Panc1 (cell line): ENCODE results near the gene NR2C1. TPM values are rescaled to one million over a fixed set of nuclear protein-coding genes. Genes with fewer than 3 reads are reported as not detected.

Source experiments
- ATAC-seq: fragments of 200-7000 bp; cut with Tn5 transposase; 2 replicates; pipeline ENCODE4 v1.9.1; 2020; ENCODE audit warnings: mild to moderate bottlenecking, moderate library complexity
- BruUV-seq: library from RNA; stranded (reverse); fragments of 400-500 nt; replicated peaks from 2 replicates; lab custom pipeline; 2021; lab: Mats Ljungman, UMichigan
- CTCF ChIA-PET: fragments of 300-600 bp; sonication (Branson Sonifier 250); formaldehyde crosslinking; loops from one replicate; lab custom pipeline; 2022; ENCODE audit warnings: antibody characterized with exemption; lab: Charles Lee
- POLR2A ChIA-PET: fragments of 300-600 bp; sonication (Branson Sonifier 250); formaldehyde crosslinking; loops from one replicate; lab custom pipeline; 2022; ENCODE audit warnings: antibody characterized with exemption; lab: Charles Lee
- DNase-seq: peaks from one replicate; pipeline ENCODE4 v3.0.0-alpha.2; 2010; ENCODE audit warnings: low read depth, low spot score
- H3K27ac ChIP-seq: 2 replicates; pipeline ENCODE4 v1.5.1; 2011; ENCODE audit warnings: mild to moderate bottlenecking, low read length, inconsistent platforms
- H3K27me3 ChIP-seq: fragments of 200-500 bp; sonication (Bioruptor generic); 2 replicates; pipeline ENCODE4 v1.6.0; 2014; ENCODE audit warnings: low read length, inconsistent platforms; ENCODE audit not compliant: control insufficient read depth, insufficient read depth
- H3K36me3 ChIP-seq: fragments of 200-500 bp; sonication (Bioruptor generic); 2 replicates; pipeline ENCODE4 v1.5.1; 2014; ENCODE audit warnings: inconsistent platforms, mild to moderate bottlenecking, low read length, moderate library complexity; ENCODE audit not compliant: control insufficient read depth, insufficient read depth
- H3K4me1 ChIP-seq: 2 replicates; pipeline ENCODE4 v1.5.1; 2011; ENCODE audit warnings: inconsistent platforms, mild to moderate bottlenecking, low read length, moderate library complexity; ENCODE audit not compliant: control insufficient read depth, insufficient read depth
- H3K4me3 ChIP-seq, 2 experiments: 2 replicates each; pipeline ENCODE4 v1.5.1; 2011 to 2012; ENCODE audit warnings: low read depth in 2 of 2, low read length in 2 of 2, mild to moderate bottlenecking in 2 of 2, inconsistent platforms in 1 of 2, moderate library complexity in 1 of 2
- H3K9me3 ChIP-seq: fragments of 200-500 bp; sonication (Bioruptor generic); 2 replicates; pipeline ENCODE4 v1.5.1; 2014; ENCODE audit warnings: low read depth, mild to moderate bottlenecking, inconsistent platforms, low read length, moderate library complexity; ENCODE audit not compliant: control insufficient read depth, insufficient read depth
- CTCF ChIP-seq: fragments of 450-650 bp; IDR thresholded peaks from 2 replicates; pipeline ENCODE4 v1.5.1; 2017; ENCODE audit warnings: mild to moderate bottlenecking
- POLR2AphosphoS5 ChIP-seq: IDR thresholded peaks from 2 replicates; pipeline ENCODE4 v1.6.1; 2012; ENCODE audit warnings: mild to moderate bottlenecking, low read depth, low read length, moderate library complexity
- REST ChIP-seq, 2 experiments: IDR thresholded peaks; 2 replicates each; pipeline ENCODE4 v1.6.1; 2011 to 2012; ENCODE audit warnings: low read depth in 2 of 2, control low read depth in 1 of 2, low read length in 1 of 2, mild to moderate bottlenecking in 1 of 2, moderate library complexity in 1 of 2; ENCODE audit not compliant: insufficient read depth in 1 of 2
- SIN3A ChIP-seq: IDR thresholded peaks from 2 replicates; pipeline ENCODE4 v1.6.1; 2012; ENCODE audit warnings: low read depth, mild to moderate bottlenecking, low read length, moderate library complexity, borderline replicate concordance; ENCODE audit not compliant: insufficient read depth
- TCF7L2 ChIP-seq: IDR thresholded peaks from 2 replicates; pipeline ENCODE4 v1.6.1; 2011; ENCODE audit warnings: mild to moderate bottlenecking, low read depth, low read length, inconsistent platforms
- in situ Hi-C: cut with HindIII; loops from 2 replicates; pipeline ENCODE4 v1.10.0; 2016; ENCODE audit warnings: low sequenced_read_pairs, low pct_unique_long_range_greater_than_20kb
- intact Hi-C: fragments of 100-400 bp; cut with micrococcal nuclease; formaldehyde crosslinking; loops from one replicate; pipeline ENCODE4 v1.10.0; 2022; ENCODE audit not compliant: unreplicated experiment
- total RNA-seq: library from RNA; stranded (reverse); gene quantifications from one replicate; pipeline ENCODE4 v1.2.1, GENCODE V29; 2021; ENCODE audit not compliant: unreplicated experiment

The NR2C1 gene
- total RNA-seq, 1 experiment from 2014 or later = 84.6 TPM

- no peaks in the 10 kb centered on the region for H3K9me3 ChIP-seq
- POLR2A ChIA-PET = no interaction called here
- in situ Hi-C loops = no loop called here
- no peak overlapping the region for H3K4me3 ChIP-seq
- 0 out of 2 replicates have a peak, but pooled peaks cover 1% of the 10 kb centered on the region for H3K4me1 ChIP-seq
- intact Hi-C loops = no loop called here
- peaks cover 33% of the 10 kb centered on the region for H3K36me3 ChIP-seq
- no TSS peak for BruUV-seq
- ATAC-seq (no peak), DNase-seq (no peak)
- CTCF ChIA-PET = no interaction called here
- no peak for TF ChIP-seq TCF7L2
- no peak for TF ChIP-seq CTCF
- no peak for TF ChIP-seq REST (IDR thresholded peaks at IDR 0.05; ENCODE audit: insufficient read depth in 1 of 2, low read depth in 2 of 2, low read length in 1 of 2)
- no peak for TF ChIP-seq POLR2AphosphoS5
- no peak for TF ChIP-seq SIN3A
- no peak overlapping the region for H3K27ac ChIP-seq
- H3K27me3 ChIP-seq = no peaks in the 10 kb centered on the region
Observed at GRCh38 chr12:95066091-95066855, 7.1 kb downstream of the NR2C1 start.

GRCh38 chr12:95060951-95061350 is 12.5 kb downstream of the NR2C1 start:
- intact Hi-C loops = no loop called here
- CTCF ChIA-PET = no interaction called here
- no peak overlapping the region for H3K27ac ChIP-seq
- in situ Hi-C loops = no loop called here
- no peaks in the 10 kb centered on the region for H3K9me3 ChIP-seq
- no peaks in the 10 kb centered on the region for H3K4me1 ChIP-seq
- POLR2A ChIA-PET = no interaction called here
- no peak for TF ChIP-seq REST (IDR thresholded peaks at IDR 0.05; ENCODE audit: insufficient read depth in 1 of 2, low read depth in 2 of 2, low read length in 1 of 2)
- TF ChIP-seq CTCF = no peak
- no peak for TF ChIP-seq SIN3A
- no peak for TF ChIP-seq POLR2AphosphoS5
- TF ChIP-seq TCF7L2 = no peak
- DNase-seq = no peak
- peaks cover 50% of the 10 kb centered on the region for H3K36me3 ChIP-seq
- H3K4me3 ChIP-seq = no peak overlapping the region
- BruUV-seq = no TSS peak
- no peak for ATAC-seq
- no peaks in the 10 kb centered on the region for H3K27me3 ChIP-seq
